SIG-M5 (cell line): ENCODE data around the gene OR2T29.
"Not testable (repeated sequence)": the region's sequence is repeated elsewhere in the genome, so short reads cannot be mapped to it uniquely, and the experiment has no call there.

Experiments
- DNase-seq: peaks from one replicate; lab custom pipeline; 2025; lab: John Stamatoyannopoulos, UW

Gene OR2T29

DNA sequence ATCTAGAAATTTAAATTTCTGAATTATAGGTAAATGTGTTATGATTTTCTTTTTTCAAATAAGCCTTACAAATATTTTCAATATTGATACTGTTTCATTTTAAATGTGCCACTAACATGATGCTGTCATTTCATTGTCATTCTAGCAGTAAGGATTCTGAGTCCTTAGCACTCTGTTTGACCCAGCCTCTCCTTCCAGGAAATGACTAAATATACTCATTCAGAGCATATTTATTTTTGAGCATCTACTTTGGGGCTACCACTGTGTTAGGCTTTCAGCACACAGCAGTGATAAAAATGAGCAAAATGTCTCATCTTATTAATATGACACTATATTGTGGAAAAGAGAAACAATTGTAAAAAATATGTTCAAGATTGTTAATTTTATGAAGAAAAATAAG, 52.4 kb downstream of the OR2T29 start:
- DNase-seq = not testable (repeated sequence)

DNA sequence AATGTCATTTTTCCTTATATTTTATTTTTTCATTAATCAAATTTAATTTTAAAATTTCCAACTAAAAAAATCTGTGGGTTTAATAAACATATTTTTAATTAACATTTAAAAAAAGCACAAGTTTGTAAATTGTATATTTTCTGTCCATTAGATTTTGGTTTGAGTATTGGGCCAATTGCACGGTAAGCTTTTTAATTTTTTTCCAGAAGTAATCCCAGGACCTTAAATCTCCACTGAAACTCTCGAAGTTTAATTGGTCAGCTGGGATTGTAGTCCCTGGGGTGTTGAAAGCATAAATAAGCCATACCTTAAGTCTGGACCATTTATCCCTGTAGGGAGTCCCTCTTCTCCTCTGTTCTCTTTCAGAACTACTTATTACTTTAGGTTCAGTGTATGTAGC, 54.8 kb downstream of the OR2T29 start, which contains the start of gene OR2G6:
Gene OR2G6 (plus strand): TSS at position 301 of the 400 bp plus-strand sequence. CDS start 13,574 bp downstream, outside the sequence.
- DNase-seq = not testable (repeated sequence)
